OCI-LY7 (cell line): ENCODE results near the gene BAG5. TPM values are rescaled to one million over a fixed set of nuclear protein-coding genes. Genes with fewer than 3 reads are reported as not detected.

Source experiments
- BruUV-seq: library from RNA; stranded (reverse); fragments of 400-500 nt; replicated peaks from 2 replicates; lab custom pipeline; 2021; lab: Mats Ljungman, UMichigan
- CTCF ChIA-PET: fragments of 300-600 bp; sonication (Branson Sonifier 250); formaldehyde crosslinking; loops from one replicate; lab custom pipeline; 2022; ENCODE audit warnings: antibody characterized with exemption; ENCODE audit not compliant: unreplicated experiment; lab: Charles Lee
- POLR2A ChIA-PET: fragments of 300-600 bp; sonication (Branson Sonifier 250); formaldehyde crosslinking; loops from one replicate; lab custom pipeline; 2022; ENCODE audit warnings: antibody characterized with exemption; lab: Charles Lee
- DNase-seq: peaks from one replicate; pipeline ENCODE4 v3.0.0-alpha.2; 2015; ENCODE audit warnings: low spot score
- H2AFZ ChIP-seq: fragments of 200-600 bp; sonication (generic), shearing (Covaris generic); 2 replicates; pipeline ENCODE4 v1.6.1; 2014; ENCODE audit warnings: mild to moderate bottlenecking, antibody characterized with exemption, low read length, moderate library complexity
- H3K27ac ChIP-seq: fragments of 200-600 bp; sonication (generic); 2 replicates; pipeline ENCODE4 v1.5.1; 2014; ENCODE audit warnings: mixed run types, low read depth, mild to moderate bottlenecking, moderate library complexity, low read length, inconsistent platforms; ENCODE audit not compliant: poor library complexity, severe bottlenecking
- H3K36me3 ChIP-seq: fragments of 200-600 bp; sonication (generic); 2 replicates; pipeline ENCODE4 v1.6.1; 2014; ENCODE audit warnings: mild to moderate bottlenecking, antibody characterized with exemption, low read length, moderate library complexity, mixed read lengths; ENCODE audit not compliant: insufficient read depth
- H3K4me1 ChIP-seq: fragments of 200-600 bp; sonication (generic); 2 replicates; pipeline ENCODE4 v1.5.1; 2014; ENCODE audit warnings: mild to moderate bottlenecking, low read length; ENCODE audit not compliant: insufficient read depth, poor library complexity, severe bottlenecking
- H3K4me2 ChIP-seq: fragments of 200-600 bp; sonication (generic); 2 replicates; pipeline ENCODE4 v1.6.1; 2014; ENCODE audit warnings: mild to moderate bottlenecking, low read length
- H3K4me3 ChIP-seq: fragments of 200-600 bp; sonication (generic); 2 replicates; pipeline ENCODE4 v1.5.1; 2014; ENCODE audit warnings: mild to moderate bottlenecking, low read depth, low read length; ENCODE audit not compliant: poor library complexity, severe bottlenecking
- H3K79me2 ChIP-seq: fragments of 200-600 bp; sonication (generic); 2 replicates; pipeline ENCODE4 v1.6.1; 2016; ENCODE audit warnings: low read depth, mild to moderate bottlenecking, low read length, moderate library complexity, mixed read lengths; ENCODE audit not compliant: insufficient read depth
- H3K9me2 ChIP-seq: fragments of 200-600 bp; sonication (generic); 2 replicates; pipeline ENCODE4 v1.6.1; 2016; ENCODE audit warnings: mild to moderate bottlenecking, low read length, mixed read lengths; ENCODE audit not compliant: insufficient read depth
- H3K9me3 ChIP-seq: fragments of 200-600 bp; sonication (generic); 2 replicates; pipeline ENCODE4 v1.6.1; 2014; ENCODE audit warnings: mild to moderate bottlenecking, mixed run types, low read length, mixed read lengths
- H4K20me1 ChIP-seq: fragments of 200-600 bp; sonication (generic); 2 replicates; pipeline ENCODE4 v1.6.1; 2014; ENCODE audit warnings: mild to moderate bottlenecking, antibody characterized with exemption, low read length, moderate library complexity, mixed read lengths; ENCODE audit not compliant: insufficient read depth
- EZH2phosphoT487 ChIP-seq: fragments of 200-600 bp; sonication (generic); IDR thresholded peaks from 2 replicates; pipeline ENCODE4 v1.6.1; 2018; ENCODE audit warnings: low read depth, borderline replicate concordance, mild to moderate bottlenecking, mixed run types, antibody characterized with exemption, low read length, moderate library complexity, mixed read lengths
- intact Hi-C: fragments of 100-400 bp; cut with micrococcal nuclease; formaldehyde crosslinking; loops from one replicate; pipeline ENCODE4 v1.10.0; 2022; ENCODE audit not compliant: unreplicated experiment
- total RNA-seq, 2 experiments: library from RNA; depleted of rRNA in 1 of 2; stranded (reverse); fragments of >200 nt in 1 of 2; shearing (Covaris generic) in 1 of 2; gene quantifications; 2 replicates each; pipeline ENCODE4 v1.2.3, GENCODE V29; 2014 to 2022
- TF ChIP-seq, protein P1 (sequence below): fragments of 200-600 bp; sonication (generic); conservative IDR thresholded peaks from 2 replicates; pipeline ENCODE4 v1.5.1; 2014; ENCODE audit warnings: mild to moderate bottlenecking, antibody characterized with exemption, low read length, moderate library complexity, mixed read lengths

BAG5 gene
- total RNA-seq, 2 experiments from 2014 or later: 29.2 to 38.7 TPM

DNA sequence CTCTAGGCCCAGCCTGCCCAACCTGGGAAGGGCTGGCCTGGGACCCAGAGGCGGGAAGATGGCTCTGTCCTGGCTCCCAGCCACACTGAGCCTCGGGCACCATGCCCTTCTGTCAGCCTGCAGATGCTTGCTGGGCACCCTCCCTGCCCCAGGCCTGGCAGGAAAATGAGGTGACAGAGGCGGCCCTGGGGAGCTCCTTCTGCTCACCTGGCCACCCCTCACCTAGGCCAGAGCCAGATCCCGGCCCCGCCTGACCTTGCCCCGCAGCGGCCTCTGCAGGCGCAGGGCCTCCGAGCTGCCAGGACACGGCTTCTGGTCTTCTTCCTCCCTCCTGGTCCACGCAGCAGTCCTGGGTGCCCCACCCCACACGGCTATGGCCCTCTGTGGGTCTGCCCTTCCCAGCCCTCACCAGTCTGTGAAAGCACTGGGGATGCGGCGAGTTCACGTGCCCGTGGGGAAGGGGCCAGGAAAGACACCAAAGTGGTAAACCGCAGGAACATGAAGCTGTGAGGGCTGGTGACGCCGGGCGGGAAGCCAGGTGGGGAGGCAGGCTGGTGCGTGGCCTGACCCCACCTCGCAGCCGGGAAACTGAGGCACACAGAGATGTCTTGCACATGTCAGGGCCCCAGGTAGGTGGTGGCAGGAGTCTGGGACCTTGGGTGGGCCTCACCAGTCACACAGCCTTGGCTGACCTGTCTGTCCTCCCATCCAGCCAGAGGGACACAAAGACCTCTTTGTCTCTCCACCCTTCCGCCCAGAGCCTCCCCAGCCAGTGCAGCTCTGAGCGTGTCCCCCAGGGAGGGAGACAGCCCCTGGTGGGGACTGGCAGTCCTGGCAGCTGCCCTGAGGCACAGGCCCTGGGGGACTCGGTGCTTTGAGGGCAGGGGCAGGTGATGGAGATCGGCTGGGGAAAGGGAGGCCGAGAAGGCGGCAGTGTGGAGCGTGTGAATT, 12.8 kb downstream of the BAG5 start:
- no peaks in the 10 kb centered on the region for H3K79me2 ChIP-seq
- H3K36me3 ChIP-seq: no peaks in the 10 kb centered on the region
- no peak overlapping the region for H2AFZ ChIP-seq
- H3K4me2 ChIP-seq: no peak overlapping the region
- POLR2A ChIA-PET: no interaction called here
- H3K9me2 ChIP-seq: no peaks in the 10 kb centered on the region
- no peaks in the 10 kb centered on the region for H3K9me3 ChIP-seq
- H3K4me1 ChIP-seq: no peaks in the 10 kb centered on the region
- BruUV-seq: no TSS peak
- CTCF ChIA-PET: interaction anchor here (0.6 kb wide), 2 partner anchors 28 to 30 kb away, joined by 3 read pairs; no protein-coding TSS in a partner anchor
- H4K20me1 ChIP-seq: no peaks in the 10 kb centered on the region
- H3K27ac ChIP-seq: no peak overlapping the region
- no peak for DNase-seq
- no peak overlapping the region for H3K4me3 ChIP-seq
- intact Hi-C loops: no loop called here
- TF ChIP-seq EZH2phosphoT487: no peak
- TF ChIP-seq, protein P1, sequence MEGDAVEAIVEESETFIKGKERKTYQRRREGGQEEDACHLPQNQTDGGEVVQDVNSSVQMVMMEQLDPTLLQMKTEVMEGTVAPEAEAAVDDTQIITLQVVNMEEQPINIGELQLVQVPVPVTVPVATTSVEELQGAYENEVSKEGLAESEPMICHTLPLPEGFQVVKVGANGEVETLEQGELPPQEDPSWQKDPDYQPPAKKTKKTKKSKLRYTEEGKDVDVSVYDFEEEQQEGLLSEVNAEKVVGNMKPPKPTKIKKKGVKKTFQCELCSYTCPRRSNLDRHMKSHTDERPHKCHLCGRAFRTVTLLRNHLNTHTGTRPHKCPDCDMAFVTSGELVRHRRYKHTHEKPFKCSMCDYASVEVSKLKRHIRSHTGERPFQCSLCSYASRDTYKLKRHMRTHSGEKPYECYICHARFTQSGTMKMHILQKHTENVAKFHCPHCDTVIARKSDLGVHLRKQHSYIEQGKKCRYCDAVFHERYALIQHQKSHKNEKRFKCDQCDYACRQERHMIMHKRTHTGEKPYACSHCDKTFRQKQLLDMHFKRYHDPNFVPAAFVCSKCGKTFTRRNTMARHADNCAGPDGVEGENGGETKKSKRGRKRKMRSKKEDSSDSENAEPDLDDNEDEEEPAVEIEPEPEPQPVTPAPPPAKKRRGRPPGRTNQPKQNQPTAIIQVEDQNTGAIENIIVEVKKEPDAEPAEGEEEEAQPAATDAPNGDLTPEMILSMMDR: no peak

DNA sequence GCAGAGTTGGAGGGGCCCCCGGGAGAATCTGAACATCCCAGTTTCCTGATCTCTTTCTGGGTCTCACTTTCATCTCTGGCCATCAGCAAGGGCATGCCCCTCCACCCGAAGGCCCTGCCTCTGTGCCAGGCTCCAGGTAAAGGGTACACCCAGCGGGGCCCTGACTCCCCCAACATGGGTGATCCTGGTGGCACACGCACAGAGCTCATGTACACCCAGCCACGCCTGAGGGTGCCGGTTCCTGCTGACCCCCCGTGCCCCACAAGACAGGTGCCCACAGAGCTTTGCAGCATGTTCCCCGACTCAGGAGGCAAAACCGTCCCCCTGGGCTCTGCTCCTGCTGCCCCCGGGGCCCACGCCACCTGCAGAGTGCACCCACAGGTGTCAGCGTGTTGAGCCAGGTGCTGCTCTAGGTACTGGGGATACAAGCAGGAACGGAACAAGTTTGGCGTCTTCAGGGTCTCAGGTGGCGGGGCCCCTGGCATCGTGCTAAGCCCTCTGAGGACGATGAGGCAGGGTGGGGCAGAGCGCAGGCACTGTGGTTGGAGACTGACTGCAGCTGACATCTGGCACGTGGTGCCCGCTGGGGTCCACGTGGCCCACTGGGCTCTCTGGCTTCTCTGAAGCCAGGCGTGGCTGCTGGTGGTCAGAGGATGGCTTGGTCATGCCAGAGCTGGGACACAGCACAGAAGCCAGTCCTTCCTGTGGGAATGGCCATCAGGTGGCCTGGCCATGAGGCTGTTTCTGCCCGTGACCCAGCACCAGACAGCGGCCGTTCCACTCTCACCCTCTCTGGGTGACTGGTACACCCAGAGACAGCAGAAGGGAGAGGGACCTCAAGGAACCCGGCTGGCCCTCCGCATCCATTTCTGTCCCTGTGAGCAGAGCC, 13.8 kb downstream of the BAG5 start:
- no peak overlapping the region for H3K4me3 ChIP-seq
- BruUV-seq: no TSS peak
- H3K4me2 ChIP-seq: no peak overlapping the region
- POLR2A ChIA-PET: no interaction called here
- H3K36me3 ChIP-seq: no peaks in the 10 kb centered on the region
- H3K27ac ChIP-seq: no peak overlapping the region
- no peak for TF ChIP-seq EZH2phosphoT487
- TF ChIP-seq, protein P1: no peak
- H4K20me1 ChIP-seq: no peaks in the 10 kb centered on the region
- CTCF ChIA-PET: no interaction called here
- no peak overlapping the region for H2AFZ ChIP-seq
- no peaks in the 10 kb centered on the region for H3K9me2 ChIP-seq
- no peak for DNase-seq
- no peaks in the 10 kb centered on the region for H3K4me1 ChIP-seq
- H3K79me2 ChIP-seq: no peaks in the 10 kb centered on the region
- intact Hi-C loops: no loop called here
- H3K9me3 ChIP-seq: no peaks in the 10 kb centered on the region
